ENCODE data around the gene PDIA6. TPM values are rescaled to one million over a fixed set of nuclear protein-coding genes. Genes with fewer than 3 reads are reported as not detected.
A peak's percentile ranks its signal among the peaks of the same experiment; 100 is the strongest.

The PDIA6 gene
- total RNA-seq, 1 donor from 2014 or later: 210 TPM

GRCh38 chr2:10795508-10796046 lies 17.0 kb downstream of the PDIA6 start:
- H3K9me3 Mint-ChIP-seq: no peaks in the 10 kb centered on the region
- H3K27ac Mint-ChIP-seq: no peak overlapping the region
- no peak for DNase-seq (ENCODE audit: low spot score)
- H3K4me3 Mint-ChIP-seq (ENCODE audit: low read depth): no peak overlapping the region
- peaks cover 78% of the 10 kb centered on the region for H3K36me3 Mint-ChIP-seq (ENCODE audit: low read depth)
- peaks cover 4% of the 10 kb centered on the region for H3K4me1 Mint-ChIP-seq (ENCODE audit: low read depth)
- no peaks in the 10 kb centered on the region for H3K27me3 Mint-ChIP-seq (ENCODE audit: low read depth)
- intact Hi-C loops (cut with micrococcal nuclease): no loop called here

GRCh38 chr2:10794876-10795275 lies 17.7 kb downstream of the PDIA6 start:
- no peak overlapping the region for H3K4me3 Mint-ChIP-seq (ENCODE audit: low read depth)
- no peak for DNase-seq (ENCODE audit: low spot score)

GRCh38 chr2:10793816-10794215 lies 18.8 kb downstream of the PDIA6 start:
- peaks cover 7% of the 10 kb centered on the region for H3K4me1 Mint-ChIP-seq (ENCODE audit: low read depth)
- DNase-seq (ENCODE audit: low spot score): no peak
- H3K27ac Mint-ChIP-seq: no peak overlapping the region
- no peaks in the 10 kb centered on the region for H3K9me3 Mint-ChIP-seq
- intact Hi-C loops (cut with micrococcal nuclease): no loop called here
- H3K36me3 Mint-ChIP-seq (ENCODE audit: low read depth): peaks cover 80% of the 10 kb centered on the region
- H3K27me3 Mint-ChIP-seq (ENCODE audit: low read depth): no peaks in the 10 kb centered on the region
- H3K4me3 Mint-ChIP-seq (ENCODE audit: low read depth): no peak overlapping the region

More at GRCh38 chr2:10794876-10795275, 17.7 kb downstream of the PDIA6 start:
- no peaks in the 10 kb centered on the region for H3K9me3 Mint-ChIP-seq
- intact Hi-C loops (cut with micrococcal nuclease): no loop called here
- H3K27ac Mint-ChIP-seq: no peak overlapping the region
- peaks cover 78% of the 10 kb centered on the region for H3K36me3 Mint-ChIP-seq (ENCODE audit: low read depth)
- no peaks in the 10 kb centered on the region for H3K27me3 Mint-ChIP-seq (ENCODE audit: low read depth)
- H3K4me1 Mint-ChIP-seq (ENCODE audit: low read depth): peaks cover 8% of the 10 kb centered on the region

- intact Hi-C loops (cut with micrococcal nuclease): no loop called here
- Mint-ChIP-seq H3K36me3 (ENCODE audit: low read depth) (peaks cover 85% of the 10 kb centered on the region), H3K4me1 (ENCODE audit: low read depth) (peaks cover 6% of the 10 kb centered on the region), H3K27ac (peak overlapping the region; percentile 46), H3K4me3 (ENCODE audit: low read depth) (no peak overlapping the region), H3K27me3 (ENCODE audit: low read depth) (no peaks in the 10 kb centered on the region), H3K9me3 (no peaks in the 10 kb centered on the region)
- DNase-seq (ENCODE audit: low spot score): no peak
Measured at GRCh38 chr2:10792660-10793400, 19.8 kb downstream of the PDIA6 start.

GRCh38 chr2:10792001-10792634 lies 20.5 kb downstream of the PDIA6 start:
- intact Hi-C loops (cut with micrococcal nuclease): no loop called here
- Mint-ChIP-seq H3K27ac (no peak overlapping the region), H3K4me1 (ENCODE audit: low read depth) (peaks cover 6% of the 10 kb centered on the region), H3K4me3 (ENCODE audit: low read depth) (no peak overlapping the region), H3K9me3 (no peaks in the 10 kb centered on the region), H3K36me3 (ENCODE audit: low read depth) (peaks cover 85% of the 10 kb centered on the region), H3K27me3 (ENCODE audit: low read depth) (no peaks in the 10 kb centered on the region)
- no peak for DNase-seq (ENCODE audit: low spot score)

- H3K27ac Mint-ChIP-seq: no peak overlapping the region
- H3K4me1 Mint-ChIP-seq (ENCODE audit: low read depth): peaks cover 3% of the 10 kb centered on the region
- no peak overlapping the region for H3K4me3 Mint-ChIP-seq (ENCODE audit: low read depth)
- H3K36me3 Mint-ChIP-seq (ENCODE audit: low read depth): peaks cover 84% of the 10 kb centered on the region
- H3K9me3 Mint-ChIP-seq: no peaks in the 10 kb centered on the region
- H3K27me3 Mint-ChIP-seq (ENCODE audit: low read depth): no peaks in the 10 kb centered on the region
- DNase-seq (ENCODE audit: low spot score): no peak
- intact Hi-C loops (cut with micrococcal nuclease): no loop called here
Measured at GRCh38 chr2:10790228-10790973, 22.2 kb downstream of the PDIA6 start.

GRCh38 chr2:10788855-10789254 lies 23.7 kb downstream of the PDIA6 start:
- Mint-ChIP-seq H3K36me3 (ENCODE audit: low read depth) (peaks cover 94% of the 10 kb centered on the region), H3K4me3 (ENCODE audit: low read depth) (no peak overlapping the region), H3K27me3 (ENCODE audit: low read depth) (no peaks in the 10 kb centered on the region), H3K4me1 (ENCODE audit: low read depth) (peaks cover 3% of the 10 kb centered on the region), H3K9me3 (no peaks in the 10 kb centered on the region), H3K27ac (no peak overlapping the region)
- intact Hi-C loops (cut with micrococcal nuclease): no loop called here
- no peak for DNase-seq (ENCODE audit: low spot score)

- Mint-ChIP-seq H3K27ac (no peak overlapping the region), H3K9me3 (no peaks in the 10 kb centered on the region), H3K4me3 (ENCODE audit: low read depth) (no peak overlapping the region), H3K4me1 (ENCODE audit: low read depth) (peaks cover 3% of the 10 kb centered on the region), H3K36me3 (ENCODE audit: low read depth) (peaks cover 95% of the 10 kb centered on the region), H3K27me3 (ENCODE audit: low read depth) (no peaks in the 10 kb centered on the region)
- DNase-seq (ENCODE audit: low spot score): no peak
- intact Hi-C loops (cut with micrococcal nuclease): no loop called here
Measured at GRCh38 chr2:10787176-10787968, 25.2 kb downstream of the PDIA6 start.

- H3K27me3 Mint-ChIP-seq (ENCODE audit: low read depth): no peaks in the 10 kb centered on the region
- H3K9me3 Mint-ChIP-seq: no peaks in the 10 kb centered on the region
- no peak overlapping the region for H3K27ac Mint-ChIP-seq
- H3K4me1 Mint-ChIP-seq (ENCODE audit: low read depth): peaks cover 3% of the 10 kb centered on the region
- peaks cover 92% of the 10 kb centered on the region for H3K36me3 Mint-ChIP-seq (ENCODE audit: low read depth)
- H3K4me3 Mint-ChIP-seq (ENCODE audit: low read depth): no peak overlapping the region
- intact Hi-C loops (cut with micrococcal nuclease): no loop called here
- no peak for DNase-seq (ENCODE audit: low spot score)
Measured at GRCh38 chr2:10786240-10786982, 26.2 kb downstream of the PDIA6 start.

- no peak for DNase-seq (ENCODE audit: low spot score)
- H3K4me3 Mint-ChIP-seq (ENCODE audit: low read depth): no peak overlapping the region
- no peaks in the 10 kb centered on the region for H3K27me3 Mint-ChIP-seq (ENCODE audit: low read depth)
- intact Hi-C loops (cut with micrococcal nuclease): no loop called here
- peaks cover 2% of the 10 kb centered on the region for H3K4me1 Mint-ChIP-seq (ENCODE audit: low read depth)
- H3K9me3 Mint-ChIP-seq: no peaks in the 10 kb centered on the region
- H3K36me3 Mint-ChIP-seq (ENCODE audit: low read depth): peaks cover 90% of the 10 kb centered on the region
- H3K27ac Mint-ChIP-seq: no peak overlapping the region
Measured at GRCh38 chr2:10785260-10785659, 27.3 kb downstream of the PDIA6 start.

- DNase-seq (ENCODE audit: low spot score): no peak
- no peaks in the 10 kb centered on the region for H3K9me3 Mint-ChIP-seq
- no peak overlapping the region for H3K27ac Mint-ChIP-seq
- H3K36me3 Mint-ChIP-seq (ENCODE audit: low read depth): peaks cover 91% of the 10 kb centered on the region
- H3K4me1 Mint-ChIP-seq (ENCODE audit: low read depth): no peaks in the 10 kb centered on the region
- H3K4me3 Mint-ChIP-seq (ENCODE audit: low read depth): no peak overlapping the region
- H3K27me3 Mint-ChIP-seq (ENCODE audit: low read depth): no peaks in the 10 kb centered on the region
- intact Hi-C loops (cut with micrococcal nuclease): no loop called here
Measured at GRCh38 chr2:10784719-10785118, 27.9 kb downstream of the PDIA6 start.

GRCh38 chr2:10783421-10783820 lies 29.2 kb downstream of the PDIA6 start:
- no peak for DNase-seq (ENCODE audit: low spot score)
- H3K27ac Mint-ChIP-seq: no peak overlapping the region

More at GRCh38 chr2:10783421-10783820, 29.2 kb downstream of the PDIA6 start:
- Mint-ChIP-seq H3K27me3 (ENCODE audit: low read depth) (no peaks in the 10 kb centered on the region), H3K4me3 (ENCODE audit: low read depth) (no peak overlapping the region), H3K9me3 (no peaks in the 10 kb centered on the region), H3K36me3 (ENCODE audit: low read depth) (peaks cover 82% of the 10 kb centered on the region), H3K4me1 (ENCODE audit: low read depth) (no peaks in the 10 kb centered on the region)
- intact Hi-C loops (cut with micrococcal nuclease): no loop called here

All from activated T-helper 2 cell treated with anti-CD3 and anti-CD28 coated beads, Interferon-gamma antibody, Interleukin-2, Interleukin-4, amounts not matched to agents 10 μg/mL and 5 μg/mL and 100 μg/mL, durations not matched to agents 14 hours and 24 hours and 36 hours (primary cell).